Osteocyte (in vitro differentiated cells): ENCODE data around the gene PICALM. TPM values are rescaled to one million over a fixed set of nuclear protein-coding genes. Genes with fewer than 3 reads are reported as not detected.

ENCODE experiments used
- DNase-seq: peaks from one replicate; pipeline ENCODE4 v3.0.0; 2021; ENCODE audit warnings: mixed read lengths; ENCODE audit not compliant: unreplicated experiment; ENCODE audit errors: extremely low spot score
- H3K27ac Mint-ChIP-seq: one replicate; pipeline ENCODE4 v1.8.0; 2021; ENCODE audit warnings: mild to moderate bottlenecking, mixed read lengths; ENCODE audit not compliant: unreplicated experiment
- H3K27me3 Mint-ChIP-seq: one replicate; pipeline ENCODE4 v1.8.0; 2021; ENCODE audit warnings: mixed read lengths; ENCODE audit not compliant: unreplicated experiment
- H3K36me3 Mint-ChIP-seq: one replicate; pipeline ENCODE4 v1.8.0; 2021; ENCODE audit warnings: mixed read lengths; ENCODE audit not compliant: unreplicated experiment
- H3K4me1 Mint-ChIP-seq: one replicate; pipeline ENCODE4 v1.8.0; 2021; ENCODE audit warnings: mixed read lengths; ENCODE audit not compliant: unreplicated experiment
- H3K4me3 Mint-ChIP-seq: one replicate; pipeline ENCODE4 v1.8.0; 2021; ENCODE audit warnings: mild to moderate bottlenecking, moderate library complexity, mixed read lengths; ENCODE audit not compliant: unreplicated experiment
- H3K9me3 Mint-ChIP-seq: one replicate; pipeline ENCODE4 v1.8.0; 2021; ENCODE audit warnings: mixed read lengths; ENCODE audit not compliant: unreplicated experiment
- CTCF ChIP-seq: fragments of 200-600 bp; sonication (generic); IDR thresholded peaks from 2 replicates; pipeline ENCODE4 v1.5.0; 2021; ENCODE audit warnings: antibody characterized with exemption, mild to moderate bottlenecking, moderate library complexity
- total RNA-seq: library from RNA; stranded (reverse); gene quantifications from 2 replicates; pipeline ENCODE4 v1.2.1, GENCODE V29; 2021

Gene PICALM
- total RNA-seq, 1 donor from 2014 or later: 267 TPM

GRCh38 chr11:86014221-86014620 lies 54.7 kb downstream of the PICALM start:
- peaks cover 56% of the 10 kb centered on the region for H3K36me3 Mint-ChIP-seq
- peaks cover 24% of the 10 kb centered on the region for H3K4me1 Mint-ChIP-seq
- H3K27me3 Mint-ChIP-seq: no peaks in the 10 kb centered on the region
- no peak for DNase-seq
- H3K4me3 Mint-ChIP-seq: no peak overlapping the region
- no peak for TF ChIP-seq CTCF
- H3K27ac Mint-ChIP-seq: peak overlapping the region; percentile 40
- no peaks in the 10 kb centered on the region for H3K9me3 Mint-ChIP-seq

GRCh38 chr11:86013713-86014112 lies 55.2 kb downstream of the PICALM start:
- no peak for DNase-seq
- TF ChIP-seq CTCF: no peak
- H3K4me3 Mint-ChIP-seq: no peak overlapping the region
- H3K27me3 Mint-ChIP-seq: no peaks in the 10 kb centered on the region
- H3K36me3 Mint-ChIP-seq: peaks cover 57% of the 10 kb centered on the region
- H3K4me1 Mint-ChIP-seq: peaks cover 24% of the 10 kb centered on the region
- H3K9me3 Mint-ChIP-seq: no peaks in the 10 kb centered on the region
- H3K27ac Mint-ChIP-seq: peak overlapping the region; percentile 23

GRCh38 chr11:86011175-86011574 lies 57.7 kb downstream of the PICALM start:
- H3K9me3 Mint-ChIP-seq: no peaks in the 10 kb centered on the region
- no peak overlapping the region for H3K27ac Mint-ChIP-seq
- no peak for DNase-seq
- H3K36me3 Mint-ChIP-seq: peaks cover 58% of the 10 kb centered on the region
- peaks cover 21% of the 10 kb centered on the region for H3K4me1 Mint-ChIP-seq
- no peak overlapping the region for H3K4me3 Mint-ChIP-seq
- H3K27me3 Mint-ChIP-seq: no peaks in the 10 kb centered on the region
- TF ChIP-seq CTCF: no peak

- no peaks in the 10 kb centered on the region for H3K9me3 Mint-ChIP-seq
- peaks cover 52% of the 10 kb centered on the region for H3K36me3 Mint-ChIP-seq
- no peak for DNase-seq
- no peak for TF ChIP-seq CTCF
- no peak overlapping the region for H3K4me3 Mint-ChIP-seq
- H3K4me1 Mint-ChIP-seq: no peaks in the 10 kb centered on the region
- no peaks in the 10 kb centered on the region for H3K27me3 Mint-ChIP-seq
- no peak overlapping the region for H3K27ac Mint-ChIP-seq
Measured at GRCh38 chr11:86003654-86004053, 65.2 kb downstream of the PICALM start.

GRCh38 chr11:86002431-86002830 lies 66.5 kb downstream of the PICALM start:
- no peak for DNase-seq
- no peaks in the 10 kb centered on the region for H3K27me3 Mint-ChIP-seq
- H3K27ac Mint-ChIP-seq: peak overlapping the region; percentile 23

More at GRCh38 chr11:86002431-86002830, 66.5 kb downstream of the PICALM start:
- Mint-ChIP-seq H3K4me1 (no peaks in the 10 kb centered on the region), H3K36me3 (peaks cover 47% of the 10 kb centered on the region), H3K9me3 (no peaks in the 10 kb centered on the region), H3K4me3 (no peak overlapping the region)
- no peak for TF ChIP-seq CTCF
